Neural cell (in vitro differentiated cells): ENCODE measurements around the gene BZW2. TPM values are rescaled to one million over a fixed set of nuclear protein-coding genes. Genes with fewer than 3 reads are reported as not detected.

Experiments used
- H2AFZ ChIP-seq: fragments of 200-600, 300-800 bp; sonication (generic), shearing (Covaris generic); 2 replicates; pipeline ENCODE4 v1.6.0; 2014; ENCODE audit warnings: low read depth, mild to moderate bottlenecking, antibody characterized with exemption, low read length, moderate library complexity
- H3F3A ChIP-seq: fragments of 200-600 bp; shearing (Covaris generic); 2 replicates; pipeline ENCODE4 v1.6.1; 2016; ENCODE audit warnings: mild to moderate bottlenecking, moderate library complexity, mixed read lengths, antibody characterized with exemption, low read length; ENCODE audit not compliant: insufficient read depth, poor library complexity, severe bottlenecking
- H3K27ac ChIP-seq: fragments of 200-600, 300-800 bp; sonication (generic), shearing (Covaris generic); 2 replicates; pipeline ENCODE4 v1.5.1; 2014; ENCODE audit warnings: mild to moderate bottlenecking, low read length, moderate library complexity
- H3K27me3 ChIP-seq: fragments of 300-800, 200-600 bp; sonication (generic), shearing (Covaris generic); 2 replicates; pipeline ENCODE4 v1.6.0; 2014; ENCODE audit warnings: mild to moderate bottlenecking, low read depth, low read length, moderate library complexity; ENCODE audit not compliant: insufficient read depth
- H3K36me3 ChIP-seq: fragments of 300-800, 200-600 bp; sonication (generic), shearing (Covaris generic); 2 replicates; pipeline ENCODE4 v1.5.1; 2014; ENCODE audit warnings: mild to moderate bottlenecking, antibody characterized with exemption, low read length, moderate library complexity; ENCODE audit not compliant: insufficient read depth
- H3K4me2 ChIP-seq: fragments of 300-800, 200-600 bp; sonication (generic), shearing (Covaris generic); 2 replicates; pipeline ENCODE4 v1.6.0; 2014; ENCODE audit warnings: mild to moderate bottlenecking, low read length
- H3K4me3 ChIP-seq: fragments of 300-800, 200-600 bp; sonication (generic), shearing (Covaris generic); 2 replicates; pipeline ENCODE4 v1.5.1; 2014; ENCODE audit warnings: mild to moderate bottlenecking, low read length, moderate library complexity
- H3K79me2 ChIP-seq: fragments of 200-600 bp; shearing (Covaris generic); replicated peaks from 2 replicates; pipeline ENCODE4 v1.6.0; 2014; ENCODE audit warnings: mild to moderate bottlenecking, low read length, moderate library complexity; ENCODE audit not compliant: insufficient read depth
- H3K9ac ChIP-seq: fragments of 300-800, 200-600 bp; sonication (generic), shearing (Covaris generic); 2 replicates; pipeline ENCODE4 v1.6.1; 2016; ENCODE audit warnings: mild to moderate bottlenecking, low read length, mixed read lengths
- H3K9me2 ChIP-seq: fragments of 200-600 bp; shearing (Covaris generic); 2 replicates; pipeline ENCODE4 v1.6.1; 2016; ENCODE audit warnings: mild to moderate bottlenecking, low read length, mixed read lengths; ENCODE audit not compliant: insufficient read depth
- H3K9me3 ChIP-seq: fragments of 200-600, 300-800 bp; sonication (generic), shearing (Covaris generic); 2 replicates; pipeline ENCODE4 v1.6.1; 2016; ENCODE audit warnings: mild to moderate bottlenecking, mixed run types, low read length, moderate library complexity, mixed read lengths
- H4K20me1 ChIP-seq: fragments of 200-600 bp; shearing (Covaris generic); 2 replicates; pipeline ENCODE4 v1.6.1; 2016; ENCODE audit warnings: mild to moderate bottlenecking, mixed run types; ENCODE audit not compliant: insufficient read depth
- CTCF ChIP-seq: fragments of 450-650 bp; IDR thresholded peaks from 2 replicates; pipeline ENCODE4 v1.5.1; 2014; ENCODE audit warnings: antibody characterized with exemption, mild to moderate bottlenecking, moderate library complexity; ENCODE audit not compliant: poor library complexity, severe bottlenecking
- EP300 ChIP-seq: fragments of 450-650 bp; conservative IDR thresholded peaks from 2 replicates; pipeline ENCODE4 v1.6.1; 2014; ENCODE audit warnings: antibody characterized with exemption, mild to moderate bottlenecking, moderate library complexity; ENCODE audit not compliant: poor library complexity, severe bottlenecking
- EZH2 ChIP-seq: fragments of 200-600, 300-800 bp; shearing (Covaris generic), sonication (generic); IDR thresholded peaks from 2 replicates; pipeline ENCODE4 v1.6.1; 2014; ENCODE audit warnings: antibody characterized with exemption, low read length, borderline replicate concordance, mild to moderate bottlenecking; ENCODE audit not compliant: insufficient read depth, poor library complexity, severe bottlenecking
- MXI1 ChIP-seq: fragments of 450-650 bp; conservative IDR thresholded peaks from 2 replicates; pipeline ENCODE4 v1.6.1; 2014; ENCODE audit warnings: antibody characterized with exemption, mild to moderate bottlenecking; ENCODE audit not compliant: poor library complexity, severe bottlenecking
- POLR2AphosphoS5 ChIP-seq: IDR thresholded peaks from 2 replicates; pipeline ENCODE4 v1.6.1; 2012
- RAD21 ChIP-seq: fragments of 450-650 bp; conservative IDR thresholded peaks from 2 replicates; pipeline ENCODE4 v1.6.1; 2014; ENCODE audit warnings: antibody characterized with exemption, mild to moderate bottlenecking, moderate library complexity
- REST ChIP-seq: IDR thresholded peaks from 2 replicates; pipeline ENCODE4 v1.6.1; 2012; ENCODE audit warnings: borderline replicate concordance
- SMC3 ChIP-seq: fragments of 450-650 bp; conservative IDR thresholded peaks from 2 replicates; pipeline ENCODE4 v1.6.1; 2014; ENCODE audit warnings: antibody characterized with exemption, mild to moderate bottlenecking, moderate library complexity; ENCODE audit not compliant: poor library complexity
- TAF1 ChIP-seq: IDR thresholded peaks from 2 replicates; pipeline ENCODE4 v1.6.1; 2012; ENCODE audit warnings: low read depth
- polyA plus RNA-seq: library from polyadenylated mRNA; depleted of rRNA; stranded (reverse); fragments of >200 nt; gene quantifications from 2 replicates; pipeline ENCODE4 v1.2.3, GENCODE V29; 2014

Gene BZW2
- polyA plus RNA-seq, 1 donor from 2014 or later = 203 TPM

GRCh38 chr7:16753102-16753931 is 107.3 kb downstream of the BZW2 start, which contains the start of gene TSPAN13:
Gene TSPAN13 (plus strand): TSS chr7:16753755. CDS start chr7:16753968, 213 bp downstream.
- Histone ChIP-seq H3K4me2 (peak within 1 kb of the TSS; percentile 98), H3K9me3 (no peaks in the 10 kb centered on the region), H3K9ac (peak within 1 kb of the TSS; percentile 92), H3K79me2 (peaks cover 37% of the 10 kb centered on the region), H3K27ac (peak within 1 kb of the TSS; percentile 90), H3F3A (no peaks in the 10 kb centered on the region), H3K9me2 (no peaks in the 10 kb centered on the region), H3K27me3 (no peaks in the 10 kb centered on the region), H4K20me1 (no peaks in the 10 kb centered on the region), H3K36me3 (no peaks in the 10 kb centered on the region), H3K4me3 (peak within 1 kb of the TSS; percentile 84), H2AFZ (peak within 1 kb of the TSS; percentile 77)
- TF ChIP-seq TAF1 = peak; percentile 62
- TF ChIP-seq MXI1 = no peak
- peak; percentile 78 for TF ChIP-seq POLR2AphosphoS5
- no peak for TF ChIP-seq SMC3
- TF ChIP-seq EZH2 = no peak
- no peak for TF ChIP-seq REST
- TF ChIP-seq EP300 = peak; percentile 43
- no peak for TF ChIP-seq RAD21
- no peak for TF ChIP-seq CTCF

- H3K9ac ChIP-seq = peak overlapping the region; percentile 92
- H3K4me2 ChIP-seq = peak overlapping the region; percentile 98
- no peaks in the 10 kb centered on the region for H3K36me3 ChIP-seq
- TF ChIP-seq MXI1 = peak; percentile 72
- peak; percentile 43 for TF ChIP-seq TAF1
- no peak for TF ChIP-seq EP300
- no peak for TF ChIP-seq SMC3
- TF ChIP-seq REST = peak; percentile 73
- peak overlapping the region; percentile 75 for H2AFZ ChIP-seq
- peak overlapping the region; percentile 90 for H3K27ac ChIP-seq
- H4K20me1 ChIP-seq = no peaks in the 10 kb centered on the region
- H3K27me3 ChIP-seq = no peaks in the 10 kb centered on the region
- no peaks in the 10 kb centered on the region for H3K9me2 ChIP-seq
- H3K9me3 ChIP-seq = no peaks in the 10 kb centered on the region
- H3K79me2 ChIP-seq = peaks cover 46% of the 10 kb centered on the region
- H3F3A ChIP-seq = no peaks in the 10 kb centered on the region
- peak overlapping the region; percentile 84 for H3K4me3 ChIP-seq
Observed at GRCh38 chr7:16753932-16754855, 108.2 kb downstream of the BZW2 start.
